Left lung (tissue), 10 donors: ENCODE measurements around the gene MATN1. TPM values are rescaled to one million over a fixed set of nuclear protein-coding genes. Genes with fewer than 3 reads are reported as not detected.

ENCODE experiments used
- ATAC-seq: fragments of 200-7000 bp; cut with Tn5 transposase; one replicate; pipeline ENCODE4 v1.9.1; 2020; ENCODE audit warnings: moderate library complexity
- DNase-seq, 4 donors: peaks; one replicate each; pipeline ENCODE4 v3.0.0-alpha.2; 2013 to 2020
- H3K27ac ChIP-seq, 2 donors: fragments of 200-600 bp; sonication (generic) in 1 of 2; one replicate each; pipeline versions ENCODE4 v1.5.0 to v1.8.0; 2020 to 2021
- H3K27me3 ChIP-seq, 2 donors: fragments of 200-600 bp; sonication (generic) in 1 of 2; one replicate each; pipeline versions ENCODE4 v1.5.0 to v1.8.0; 2020 to 2021
- H3K36me3 ChIP-seq, 2 donors: fragments of 200-600 bp; sonication (generic) in 1 of 2; one replicate each; pipeline versions ENCODE4 v1.5.0 to v1.8.0; 2020 to 2021
- H3K4me1 ChIP-seq, 2 donors: fragments of 200-600 bp; one replicate each; pipeline ENCODE4 v1.8.0; 2021
- H3K4me3 ChIP-seq, 2 donors: fragments of 200-600 bp; sonication (generic) in 1 of 2; one replicate each; pipeline versions ENCODE4 v1.5.0 to v1.8.0; 2020 to 2021; ENCODE audit warnings: mild to moderate bottlenecking in 1 of 2
- H3K9me3 ChIP-seq, 2 donors: fragments of 200-600 bp; sonication (generic) in 1 of 2; one replicate each; pipeline versions ENCODE4 v1.5.0 to v1.8.0; 2020 to 2021
- CTCF ChIP-seq, 2 donors: fragments of 200-600 bp; sonication (generic) in 1 of 2; IDR thresholded peaks; one replicate each; pipeline versions ENCODE4 v1.5.0 to v1.8.0; 2021; ENCODE audit warnings: antibody characterized with exemption in 2 of 2
- intact Hi-C, 2 donors: fragments of 100-400 bp; cut with DNase I; formaldehyde crosslinking; loops; one replicate each; pipeline versions ENCODE4 v1.11.2 to v1.14.2; 2022
- polyA plus RNA-seq, 6 donors: library from polyadenylated mRNA; unstranded; fragments of 120-200 nt; gene quantifications; one replicate each; pipeline ENCODE4 v1.2.1, GENCODE V29; 2013; ENCODE audit not compliant: insufficient read length in 6 of 6
- total RNA-seq, 2 donors: library from RNA; stranded (reverse); fragmentation: NEBNext Ultra II Directional; extraction: Animal tissue kit (Norgen Biotek cat#: 25700); gene quantifications; one replicate each; pipeline ENCODE4 v1.2.1, GENCODE V29; 2021
- donor health status: DM: no; HTN: yes; CAD: no.
- donor health status: DM: no; HTN: no; CAD: no.

The MATN1 gene
- total and polyA plus RNA-seq, 8 donors, result 0.08 to 1.1 (median 0.43) TPM; not detected in 1

GRCh38 chr1:30745156-30745833 is 21.9 kb upstream of the MATN1 start:
- no peak overlapping the region for H3K4me3 ChIP-seq
- ATAC-seq, result no peak

GRCh38 chr1:30744060-30744756 is 20.8 kb upstream of the MATN1 start:
- Histone ChIP-seq H3K36me3 (peaks cover 0 to 58% of the 10 kb centered on the region in 2 donors), H3K27ac (peak overlapping the region in 1 of 2 donors; percentile 50), H3K4me1 (peaks cover 0 to 87% of the 10 kb centered on the region in 2 donors), H3K4me3 (peak overlapping the region in 1 of 2 donors; percentile 6), H3K27me3 (no peaks in the 10 kb centered on the region), H3K9me3 (no peaks in the 10 kb centered on the region)
- intact Hi-C loops, result no loop called here
- ATAC-seq (no peak), DNase-seq (no peak)
- no peak for TF ChIP-seq CTCF (IDR thresholded peaks at IDR 0.05)

More at GRCh38 chr1:30745156-30745833, 21.9 kb upstream of the MATN1 start:
- Histone ChIP-seq H3K27ac (peak overlapping the region in 1 of 2 donors; percentile 57), H3K4me1 (peaks cover 0 to 98% of the 10 kb centered on the region in 2 donors), H3K36me3 (peaks cover 0 to 52% of the 10 kb centered on the region in 2 donors), H3K9me3 (no peaks in the 10 kb centered on the region), H3K27me3 (no peaks in the 10 kb centered on the region)
- no peak for DNase-seq
- no peak for TF ChIP-seq CTCF (IDR thresholded peaks at IDR 0.05)
- intact Hi-C loops, result no loop called here

- Histone ChIP-seq H3K4me3 (peak overlapping the region in 1 of 2 donors; percentile 6), H3K9me3 (no peaks in the 10 kb centered on the region), H3K36me3 (peaks cover 0 to 58% of the 10 kb centered on the region in 2 donors), H3K27ac (peak overlapping the region in 1 of 2 donors; percentile 50), H3K4me1 (peaks cover 0 to 81% of the 10 kb centered on the region in 2 donors), H3K27me3 (no peaks in the 10 kb centered on the region)
- DNase-seq, result no peak
- TF ChIP-seq CTCF (IDR thresholded peaks at IDR 0.05), result no peak
- ATAC-seq, result peak; percentile 46
- intact Hi-C loops, result no loop called here
Measured at GRCh38 chr1:30743584-30744059, 20.2 kb upstream of the MATN1 start.

- Histone ChIP-seq H3K4me1 (peaks cover 0 to 76% of the 10 kb centered on the region in 2 donors), H3K27me3 (no peaks in the 10 kb centered on the region), H3K36me3 (peaks cover 0 to 58% of the 10 kb centered on the region in 2 donors), H3K9me3 (no peaks in the 10 kb centered on the region), H3K4me3 (no peak overlapping the region), H3K27ac (peak overlapping the region in 1 of 2 donors; percentile 37)
- intact Hi-C loops, result no loop called here
- TF ChIP-seq CTCF (IDR thresholded peaks at IDR 0.05), result no peak
- ATAC-seq (no peak), DNase-seq (no peak)
Measured at GRCh38 chr1:30742963-30743559, 19.7 kb upstream of the MATN1 start.
